Liver (tissue), 3 donors: ENCODE results near the gene C3orf18.

Experiments
- ATF3 ChIP-seq: IDR thresholded peaks from 2 replicates; pipeline ENCODE4 v1.6.1; 2016; ENCODE audit warnings: antibody characterized with exemption
- CTCF ChIP-seq: fragments of 150-350 bp; IDR thresholded peaks from 2 replicates; pipeline ENCODE4 v1.5.1; 2017; ENCODE audit warnings: improper control_type of control experiment, low read depth, low read length; ENCODE audit not compliant: missing input control
- EGR1 ChIP-seq, 2 donors: IDR thresholded peaks; 2 replicates each; pipeline ENCODE4 v1.6.1; 2016 to 2018; ENCODE audit warnings: antibody characterized with exemption in 2 of 2, low read depth in 2 of 2
- GABPA ChIP-seq, 2 donors: IDR thresholded peaks in 1 of 2; conservative IDR thresholded peaks in 1 of 2; 2 replicates each; pipeline ENCODE4 v1.6.1; 2016; ENCODE audit warnings: antibody characterized with exemption in 2 of 2, mild to moderate bottlenecking in 1 of 2, moderate library complexity in 1 of 2
- RAD21 ChIP-seq, 2 donors: IDR thresholded peaks; 2 replicates each; pipeline ENCODE4 v1.6.1; 2016; ENCODE audit warnings: antibody characterized with exemption in 2 of 2, mild to moderate bottlenecking in 2 of 2
- REST ChIP-seq: IDR thresholded peaks from 2 replicates; pipeline ENCODE4 v1.6.1; 2016; ENCODE audit warnings: antibody characterized with exemption, mild to moderate bottlenecking
- RXRA ChIP-seq, 2 donors: IDR thresholded peaks; 2 replicates each; pipeline ENCODE4 v1.6.1; 2017 to 2018; ENCODE audit warnings: antibody characterized with exemption in 2 of 2, mild to moderate bottlenecking in 1 of 2
- SP1 ChIP-seq: IDR thresholded peaks from 2 replicates; pipeline ENCODE4 v1.6.1; 2018; ENCODE audit warnings: antibody characterized with exemption, mild to moderate bottlenecking
- TAF1 ChIP-seq: conservative IDR thresholded peaks from 2 replicates; pipeline ENCODE4 v1.6.1; 2016; ENCODE audit warnings: antibody characterized with exemption, mild to moderate bottlenecking
- YY1 ChIP-seq: IDR thresholded peaks from 2 replicates; pipeline ENCODE4 v1.6.1; 2016; ENCODE audit warnings: antibody characterized with exemption, mild to moderate bottlenecking
- ZBTB33 ChIP-seq: IDR thresholded peaks from 2 replicates; pipeline ENCODE4 v1.6.1; 2016; ENCODE audit warnings: antibody characterized with exemption
- donor health status: healthy.
- donor health status: healthy.

GRCh38 chr3:50537421-50538129 lies 30.0 kb downstream of the C3orf18 start:
- TF ChIP-seq CTCF (no peak), REST (no peak), ZBTB33 (no peak), EGR1 (IDR thresholded peaks at IDR 0.05; ENCODE audit: low read depth in 2 of 2) (no peak), TAF1 (no peak), YY1 (no peak), SP1 (no peak), ATF3 (no peak), RXRA (IDR thresholded peaks at IDR 0.05) (no peak), GABPA (IDR thresholded peaks at IDR 0.05 in 1 of 2, conservative IDR thresholded peaks at IDR 0.05 in 1 of 2) (no peak), RAD21 (IDR thresholded peaks at IDR 0.05) (no peak)
